GM12865 (cell line): ENCODE data around the gene MYO1F.
A peak's percentile ranks its signal among the peaks of the same experiment; 100 is the strongest.

Experiments
- DNase-seq: peaks from one replicate; pipeline ENCODE4 v3.0.0; 2010; ENCODE audit warnings: low read depth
- H3K4me3 ChIP-seq: 2 replicates; pipeline ENCODE4 v1.5.1; 2011; ENCODE audit warnings: mild to moderate bottlenecking, low read depth, low read length, control low read depth
- CTCF ChIP-seq: IDR thresholded peaks from 2 replicates; pipeline ENCODE4 v1.5.1; 2011; ENCODE audit warnings: low read length, control low read depth, low read depth, inconsistent platforms; ENCODE audit not compliant: insufficient read depth; ENCODE audit errors: missing control alignments

Gene MYO1F

GRCh38 chr19:8491574-8491973 lies 85.7 kb downstream of the MYO1F start:
- TF ChIP-seq CTCF, result no peak
- H3K4me3 ChIP-seq, result no peak overlapping the region
- no peak for DNase-seq

- no peak for TF ChIP-seq CTCF
- H3K4me3 ChIP-seq, result no peak overlapping the region
- DNase-seq, result no peak
Observed at GRCh38 chr19:8490873-8491272, 86.4 kb downstream of the MYO1F start.

GRCh38 chr19:8490395-8490760 lies 86.9 kb downstream of the MYO1F start:
- H3K4me3 ChIP-seq, result no peak overlapping the region
- TF ChIP-seq CTCF, result no peak
- no peak for DNase-seq

GRCh38 chr19:8489561-8490394 lies 87.5 kb downstream of the MYO1F start:
- no peak for TF ChIP-seq CTCF
- no peak for DNase-seq
- H3K4me3 ChIP-seq, result no peak overlapping the region

GRCh38 chr19:8488365-8488764 lies 88.9 kb downstream of the MYO1F start:
- no peak overlapping the region for H3K4me3 ChIP-seq
- DNase-seq, result no peak
- TF ChIP-seq CTCF, result no peak

GRCh38 chr19:8487137-8487851 lies 89.9 kb downstream of the MYO1F start:
- DNase-seq, result peak; percentile 75
- no peak overlapping the region for H3K4me3 ChIP-seq
- TF ChIP-seq CTCF, result no peak
